ENCODE data around the gene ST6GALNAC1. TPM values are rescaled to one million over a fixed set of nuclear protein-coding genes. Genes with fewer than 3 reads are reported as not detected.

ST6GALNAC1 gene
- total and polyA plus RNA-seq, 2 donors (not counting 3 experiments of a cell fraction or from before 2014, with no cell fraction given), result 0.19 to 0.55 TPM

DNA sequence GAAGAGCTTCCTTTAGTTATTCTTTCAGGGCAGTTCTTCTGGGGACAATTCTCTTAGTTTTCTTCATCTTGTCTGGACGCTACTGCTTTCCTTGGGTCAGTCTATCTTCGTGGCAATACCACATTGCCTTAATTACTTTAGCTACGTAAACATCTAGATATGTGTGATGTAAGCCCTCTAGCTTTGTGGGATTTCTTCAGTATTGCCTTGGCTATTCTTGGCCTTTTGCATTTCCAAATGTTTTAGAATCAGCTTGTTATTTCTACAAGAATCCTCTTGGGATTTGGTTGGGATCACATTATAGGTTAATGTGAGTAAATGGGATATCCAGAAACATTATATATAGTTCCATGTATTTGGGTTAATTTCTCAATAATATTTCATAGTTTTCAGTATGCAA is 48.9 kb downstream of the ST6GALNAC1 start:
- no peak overlapping the region for H3K4me3 ChIP-seq (replicated peaks in 1 of 3; ENCODE audit: insufficient read depth in 1 of 3, low read depth in 1 of 3, low read length in 3 of 3)
- no peak for FAIRE-seq
- H3K9me3 ChIP-seq (replicated peaks; ENCODE audit: control insufficient read depth, insufficient read depth, low read length), result no peaks in the 10 kb centered on the region
- H3K27me3 ChIP-seq (ENCODE audit: control insufficient read depth in 2 of 2, insufficient read depth in 2 of 2, low read length in 2 of 2), result no peaks in the 10 kb centered on the region
- peaks cover 2% of the 10 kb centered on the region for H3K4me1 ChIP-seq (ENCODE audit: control insufficient read depth, extremely low read depth, insufficient read depth, low read length)
- intact Hi-C loops (cut with micrococcal nuclease) (no loop called here), dilution Hi-C loops (cut with MboI; ENCODE audit: extremely low pct_ligation_motif_present, low sequenced_read_pairs) (no loop called here)
- no peak overlapping the region for H2AFZ ChIP-seq (ENCODE audit: low read depth, low read length)
- H3K36me3 ChIP-seq (ENCODE audit: control insufficient read depth in 2 of 2, extremely low read depth in 1 of 2, insufficient read depth in 2 of 2, low read length in 2 of 2), result no peaks in the 10 kb centered on the region
- CTCF ChIA-PET, result interaction anchor here (1.2 to 4.4 kb wide), 2 partner anchors 10 to 30 kb away, joined by 3 to 13 read pairs; no protein-coding TSS in a partner anchor
- no peak overlapping the region for H3K9ac ChIP-seq (replicated peaks; ENCODE audit: extremely low read depth, insufficient read depth, low read length)
- H3K4me2 ChIP-seq (ENCODE audit: insufficient read depth, low read length), result no peak overlapping the region
- H3K79me2 ChIP-seq (ENCODE audit: control insufficient read depth, insufficient read depth, low read length), result no peaks in the 10 kb centered on the region
- no TSS peak for BruUV-seq (replicated peaks)
- POLR2A ChIA-PET, result no interaction called here
- TF ChIP-seq MYC (IDR thresholded peaks at IDR 0.05; ENCODE audit: low read depth, low read length), result no peak
- no peak for TF ChIP-seq POLR2A (IDR thresholded peaks at IDR 0.05; ENCODE audit: low read depth, low read length)
- TF ChIP-seq EZH2 (IDR thresholded peaks at IDR 0.05; ENCODE audit: borderline replicate concordance, low read depth, low read length, severe bottlenecking), result no peak
- TF ChIP-seq POLR2AphosphoS5 (IDR thresholded peaks at IDR 0.05; ENCODE audit: insufficient read depth, low read depth, low read length), result no peak
- TF ChIP-seq GATA2 (IDR thresholded peaks at IDR 0.05; ENCODE audit: insufficient read depth, insufficient read length, low read depth, low read length), result no peak
- TF ChIP-seq JUN (IDR thresholded peaks at IDR 0.05; ENCODE audit: borderline replicate concordance, insufficient read depth, insufficient read length, low read depth), result no peak
- no peak for TF ChIP-seq CTCF (IDR thresholded peaks at IDR 0.05; ENCODE audit: extremely low read depth in 1 of 2, insufficient read depth in 1 of 2, low read depth in 1 of 2, low read length in 2 of 2)
- no peak for TF ChIP-seq MAX (IDR thresholded peaks at IDR 0.05; ENCODE audit: insufficient read depth, insufficient read length)
- TF ChIP-seq FOS (IDR thresholded peaks at IDR 0.05; ENCODE audit: borderline replicate concordance, insufficient read depth, low read length), result no peak
- H3K27ac ChIP-seq (ENCODE audit: insufficient read depth, low read depth, low read length), result no peak overlapping the region
- H3K9me1 ChIP-seq (replicated peaks; ENCODE audit: control insufficient read depth, extremely low read depth, insufficient read depth, low read length), result no peaks in the 10 kb centered on the region
- DNase-seq (ENCODE audit: low read depth, low spot score), result no peak
- no peaks in the 10 kb centered on the region for H4K20me1 ChIP-seq (replicated peaks; ENCODE audit: control insufficient read depth, extremely low read depth, insufficient read depth, low read length)

All from endothelial cell of umbilical vein (primary cell).